Measurements from ENCODE around the gene INTS11.

The INTS11 gene

GRCh38 chr1:1344655-1345361, 20.3 kb upstream of the INTS11 start (continued):
- TF ChIP-seq SP2 (tag by site-specific recombination; IDR thresholded peaks at IDR 0.05), result no peak
- no peak for TF ChIP-seq WT1 (tag by site-specific recombination; IDR thresholded peaks at IDR 0.05)
- TF ChIP-seq, protein P1, sequence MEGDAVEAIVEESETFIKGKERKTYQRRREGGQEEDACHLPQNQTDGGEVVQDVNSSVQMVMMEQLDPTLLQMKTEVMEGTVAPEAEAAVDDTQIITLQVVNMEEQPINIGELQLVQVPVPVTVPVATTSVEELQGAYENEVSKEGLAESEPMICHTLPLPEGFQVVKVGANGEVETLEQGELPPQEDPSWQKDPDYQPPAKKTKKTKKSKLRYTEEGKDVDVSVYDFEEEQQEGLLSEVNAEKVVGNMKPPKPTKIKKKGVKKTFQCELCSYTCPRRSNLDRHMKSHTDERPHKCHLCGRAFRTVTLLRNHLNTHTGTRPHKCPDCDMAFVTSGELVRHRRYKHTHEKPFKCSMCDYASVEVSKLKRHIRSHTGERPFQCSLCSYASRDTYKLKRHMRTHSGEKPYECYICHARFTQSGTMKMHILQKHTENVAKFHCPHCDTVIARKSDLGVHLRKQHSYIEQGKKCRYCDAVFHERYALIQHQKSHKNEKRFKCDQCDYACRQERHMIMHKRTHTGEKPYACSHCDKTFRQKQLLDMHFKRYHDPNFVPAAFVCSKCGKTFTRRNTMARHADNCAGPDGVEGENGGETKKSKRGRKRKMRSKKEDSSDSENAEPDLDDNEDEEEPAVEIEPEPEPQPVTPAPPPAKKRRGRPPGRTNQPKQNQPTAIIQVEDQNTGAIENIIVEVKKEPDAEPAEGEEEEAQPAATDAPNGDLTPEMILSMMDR (tag by site-specific recombination; IDR thresholded peaks at IDR 0.05), result peak; percentile 41
- TF ChIP-seq, protein P2, sequence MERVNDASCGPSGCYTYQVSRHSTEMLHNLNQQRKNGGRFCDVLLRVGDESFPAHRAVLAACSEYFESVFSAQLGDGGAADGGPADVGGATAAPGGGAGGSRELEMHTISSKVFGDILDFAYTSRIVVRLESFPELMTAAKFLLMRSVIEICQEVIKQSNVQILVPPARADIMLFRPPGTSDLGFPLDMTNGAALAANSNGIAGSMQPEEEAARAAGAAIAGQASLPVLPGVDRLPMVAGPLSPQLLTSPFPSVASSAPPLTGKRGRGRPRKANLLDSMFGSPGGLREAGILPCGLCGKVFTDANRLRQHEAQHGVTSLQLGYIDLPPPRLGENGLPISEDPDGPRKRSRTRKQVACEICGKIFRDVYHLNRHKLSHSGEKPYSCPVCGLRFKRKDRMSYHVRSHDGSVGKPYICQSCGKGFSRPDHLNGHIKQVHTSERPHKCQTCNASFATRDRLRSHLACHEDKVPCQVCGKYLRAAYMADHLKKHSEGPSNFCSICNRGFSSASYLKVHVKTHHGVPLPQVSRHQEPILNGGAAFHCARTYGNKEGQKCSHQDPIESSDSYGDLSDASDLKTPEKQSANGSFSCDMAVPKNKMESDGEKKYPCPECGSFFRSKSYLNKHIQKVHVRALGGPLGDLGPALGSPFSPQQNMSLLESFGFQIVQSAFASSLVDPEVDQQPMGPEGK (tag by site-specific recombination; IDR thresholded peaks at IDR 0.05), result peak; percentile 33
- no peak for TF ChIP-seq ZNF133 (tag by site-specific recombination; IDR thresholded peaks at IDR 0.05)
- TF ChIP-seq ZNF174 (tag by site-specific recombination; IDR thresholded peaks at IDR 0.05), result no peak
- TF ChIP-seq ZEB2 (tag by site-specific recombination; IDR thresholded peaks at IDR 0.05), result no peak
- TF ChIP-seq SP7 (tag by site-specific recombination; IDR thresholded peaks at IDR 0.05), result peak; percentile 26
- no peak for TF ChIP-seq ZNF48 (tag by site-specific recombination; IDR thresholded peaks at IDR 0.05)
- no peak for TF ChIP-seq ZNF292 (tag by site-specific recombination; IDR thresholded peaks at IDR 0.05; ENCODE audit: borderline replicate concordance, low read depth)
- TF ChIP-seq ZNF585B (tag by site-specific recombination; IDR thresholded peaks at IDR 0.05), result no peak
- TF ChIP-seq HOXD13 (CRISPR knock-in tag; IDR thresholded peaks at IDR 0.05; ENCODE audit: borderline replicate concordance), result no peak
- TF ChIP-seq ZBTB7A (tag by site-specific recombination; IDR thresholded peaks at IDR 0.05; ENCODE audit: low read depth), result no peak
- no peak for TF ChIP-seq ZNF473 (tag by site-specific recombination; IDR thresholded peaks at IDR 0.05)
- TF ChIP-seq MYNN (tag by site-specific recombination; IDR thresholded peaks at IDR 0.05; ENCODE audit: borderline replicate concordance), result no peak
- TF ChIP-seq, protein P3, sequence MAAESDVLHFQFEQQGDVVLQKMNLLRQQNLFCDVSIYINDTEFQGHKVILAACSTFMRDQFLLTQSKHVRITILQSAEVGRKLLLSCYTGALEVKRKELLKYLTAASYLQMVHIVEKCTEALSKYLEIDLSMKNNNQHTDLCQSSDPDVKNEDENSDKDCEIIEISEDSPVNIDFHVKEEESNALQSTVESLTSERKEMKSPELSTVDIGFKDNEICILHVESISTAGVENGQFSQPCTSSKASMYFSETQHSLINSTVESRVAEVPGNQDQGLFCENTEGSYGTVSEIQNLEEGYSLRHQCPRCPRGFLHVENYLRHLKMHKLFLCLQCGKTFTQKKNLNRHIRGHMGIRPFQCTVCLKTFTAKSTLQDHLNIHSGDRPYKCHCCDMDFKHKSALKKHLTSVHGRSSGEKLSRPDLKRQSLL (tag by site-specific recombination; IDR thresholded peaks at IDR 0.05), result no peak
- TF ChIP-seq ZNF324 (tag by site-specific recombination; IDR thresholded peaks at IDR 0.05), result no peak
- TF ChIP-seq KLF8 (tag by site-specific recombination; IDR thresholded peaks at IDR 0.05), result no peak; the same call in 1 of the 2 replicates
- no peak for TF ChIP-seq RBAK (tag by site-specific recombination; IDR thresholded peaks at IDR 0.05)
- TF ChIP-seq ZNF280C (tag by site-specific recombination; IDR thresholded peaks at IDR 0.05), result no peak
- TF ChIP-seq ZNF544 (tag by site-specific recombination; IDR thresholded peaks at IDR 0.05), result no peak
- TF ChIP-seq PRDM10 (tag by site-specific recombination; IDR thresholded peaks at IDR 0.05), result peak; percentile 29; the same call in 1 of the 2 replicates
- TF ChIP-seq ZIC2 (tag by site-specific recombination; IDR thresholded peaks at IDR 0.05), result peak; percentile 61
- TF ChIP-seq EGR2 (tag by site-specific recombination; IDR thresholded peaks at IDR 0.05; ENCODE audit: low read depth), result no peak
- no peak for TF ChIP-seq ZNF146 (tag by site-specific recombination; IDR thresholded peaks at IDR 0.05)
- no peak for TF ChIP-seq ZNF555 (tag by site-specific recombination; conservative IDR thresholded peaks at IDR 0.05)
- no peak for TF ChIP-seq ZBTB1 (tag by site-specific recombination; IDR thresholded peaks at IDR 0.05)
- TF ChIP-seq FEZF1 (tag by site-specific recombination; IDR thresholded peaks at IDR 0.05), result no peak
- TF ChIP-seq ZNF791 (tag by site-specific recombination; IDR thresholded peaks at IDR 0.05), result no peak
- no peak for TF ChIP-seq ZNF776 (tag by site-specific recombination; IDR thresholded peaks at IDR 0.05; ENCODE audit: borderline replicate concordance)
- TF ChIP-seq ZNF184 (tag by site-specific recombination; IDR thresholded peaks at IDR 0.05), result no peak

All from HEK293 (cell line).